ENCODE results near the gene TUBA1B.

The TUBA1B gene

DNA sequence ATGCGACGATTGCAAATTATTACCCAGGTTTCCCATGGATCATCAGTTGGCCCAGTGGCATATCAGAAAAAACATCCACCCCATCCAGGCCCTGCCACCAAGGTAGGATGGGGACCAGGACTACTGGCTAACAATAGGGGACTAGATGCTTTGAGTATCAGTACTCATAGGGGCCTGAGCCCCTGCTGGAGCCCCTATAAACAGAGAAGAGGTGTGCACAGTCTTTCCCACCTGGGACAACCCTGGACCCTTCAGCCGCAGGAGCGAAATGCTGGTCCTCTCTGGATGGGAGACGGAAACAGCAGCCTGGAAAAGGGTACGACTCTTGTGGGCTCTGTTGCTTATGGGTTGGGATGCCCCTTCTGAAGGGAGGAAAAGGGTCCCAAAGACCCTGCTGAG is 42.3 kb downstream of the TUBA1B start:
- Mint-ChIP-seq H3K27me3 (peaks cover 49% of the 10 kb centered on the region), H3K27ac (no peak overlapping the region), H3K36me3 (ENCODE audit: low read depth) (no peaks in the 10 kb centered on the region), H3K4me3 (no peak overlapping the region), H3K9me3 (no peaks in the 10 kb centered on the region), H3K4me1 (ENCODE audit: low read depth) (peaks cover 49% of the 10 kb centered on the region)

DNA sequence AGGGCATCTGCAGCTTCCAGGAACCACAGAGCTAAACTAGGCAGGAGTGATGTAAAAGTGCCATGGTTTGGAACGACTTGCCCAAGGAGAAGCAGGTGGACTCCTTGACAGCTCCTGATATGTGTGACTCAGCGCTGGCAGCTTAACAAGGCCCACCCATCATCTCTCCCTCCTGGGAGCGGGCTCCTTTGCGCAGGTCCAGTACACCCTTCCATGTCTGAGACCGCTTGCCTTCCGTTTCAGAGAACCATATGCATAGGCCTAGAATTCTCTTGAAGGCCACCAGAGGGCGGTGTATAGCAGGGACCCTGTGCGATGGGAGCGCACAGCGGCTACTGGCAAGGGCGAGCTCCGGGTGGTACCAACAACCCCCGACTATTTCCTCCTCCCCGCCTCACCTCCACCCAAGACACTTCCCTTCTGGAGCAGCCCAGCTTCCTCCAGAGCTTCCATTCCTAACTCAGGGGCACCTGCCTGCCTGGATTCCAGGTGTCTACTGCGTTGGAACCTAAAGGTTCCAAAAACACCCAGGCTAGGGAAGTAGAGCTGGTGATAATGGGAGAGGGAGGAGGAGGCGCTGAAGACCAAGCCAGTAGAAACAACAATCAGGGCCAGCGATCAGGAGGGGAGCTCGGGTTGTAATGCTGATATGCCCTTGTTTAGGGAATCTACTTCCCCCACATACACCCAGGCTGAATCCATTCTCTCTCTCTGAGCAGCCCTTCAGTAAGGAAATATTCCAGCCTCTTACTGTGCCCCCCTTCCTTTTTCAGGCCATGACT is 42.9 kb downstream of the TUBA1B start:
- peaks cover 43% of the 10 kb centered on the region for H3K27me3 Mint-ChIP-seq
- H3K4me3 Mint-ChIP-seq = no peak overlapping the region
- no peak overlapping the region for H3K27ac Mint-ChIP-seq
- H3K4me1 Mint-ChIP-seq (ENCODE audit: low read depth) = peaks cover 43% of the 10 kb centered on the region
- H3K9me3 Mint-ChIP-seq = no peaks in the 10 kb centered on the region
- H3K36me3 Mint-ChIP-seq (ENCODE audit: low read depth) = no peaks in the 10 kb centered on the region

DNA sequence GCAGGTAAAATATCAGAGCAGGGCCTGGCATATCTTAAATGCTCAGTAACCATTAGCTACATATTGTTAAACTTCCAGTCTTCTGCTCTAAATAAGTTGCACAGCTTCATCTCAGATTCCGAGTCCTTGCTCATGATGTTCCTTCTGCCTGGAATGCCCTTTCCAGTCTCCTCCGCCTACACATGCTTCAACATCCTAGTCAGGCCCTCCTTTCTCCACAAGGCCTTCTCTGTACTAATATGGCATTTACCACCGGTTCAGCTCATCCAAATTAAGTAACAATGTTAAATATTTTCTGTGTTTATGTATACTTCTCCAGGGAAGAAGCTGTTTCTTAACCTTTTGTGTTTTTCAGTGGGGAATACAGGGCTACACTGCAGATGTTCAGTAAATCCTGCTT is 45.1 kb downstream of the TUBA1B start:
- Mint-ChIP-seq H3K27ac (no peak overlapping the region), H3K4me3 (no peak overlapping the region), H3K36me3 (ENCODE audit: low read depth) (no peaks in the 10 kb centered on the region), H3K4me1 (ENCODE audit: low read depth) (peaks cover 30% of the 10 kb centered on the region), H3K9me3 (no peaks in the 10 kb centered on the region), H3K27me3 (peaks cover 22% of the 10 kb centered on the region)

DNA sequence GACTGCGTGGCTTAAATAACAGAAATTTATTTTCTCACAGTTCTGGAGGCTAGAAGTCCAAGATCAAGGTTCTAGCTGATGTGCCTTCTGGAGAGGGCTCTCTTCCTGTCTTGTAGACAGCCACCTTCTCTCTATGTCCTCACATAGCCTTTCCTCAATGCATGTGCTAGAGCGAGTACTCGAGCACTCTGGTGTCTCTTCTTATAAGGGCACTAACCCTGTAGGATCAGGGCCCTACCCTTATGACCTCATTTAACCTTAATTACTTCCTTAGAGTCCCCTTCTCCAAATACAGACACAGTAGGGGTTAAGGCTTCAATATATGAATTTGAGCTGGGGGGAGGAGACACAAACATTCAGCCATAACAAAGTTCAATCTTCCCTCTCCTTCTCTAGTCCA is 46.8 kb downstream of the TUBA1B start:
- Mint-ChIP-seq H3K4me1 (ENCODE audit: low read depth) (peaks cover 17% of the 10 kb centered on the region), H3K4me3 (no peak overlapping the region)

DNA sequence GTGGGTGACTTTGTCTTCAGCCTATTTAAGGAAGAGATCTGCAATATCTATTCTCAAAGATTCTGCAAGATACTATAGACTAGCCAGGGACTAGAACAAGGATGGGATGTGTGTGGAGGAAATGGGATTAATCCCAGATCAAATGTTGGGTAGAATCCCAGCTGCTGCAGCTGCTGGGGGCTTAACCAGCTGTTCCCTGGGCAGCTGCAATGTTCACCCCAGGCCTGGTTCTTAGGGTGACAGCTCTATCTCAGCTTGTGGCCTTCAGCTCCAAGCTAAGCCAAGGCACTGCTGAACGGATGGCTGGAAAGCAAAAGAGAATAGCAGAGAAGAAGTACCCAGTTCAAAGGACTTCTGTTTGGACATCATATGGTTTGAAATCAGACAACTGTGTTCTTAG is 51.4 kb downstream of the TUBA1B start:
- Mint-ChIP-seq H3K36me3 (ENCODE audit: low read depth) (no peaks in the 10 kb centered on the region), H3K27ac (no peak overlapping the region), H3K9me3 (no peaks in the 10 kb centered on the region), H3K27me3 (no peaks in the 10 kb centered on the region), H3K4me1 (ENCODE audit: low read depth) (no peaks in the 10 kb centered on the region), H3K4me3 (no peak overlapping the region)

More for the DNA sequence above, 46.8 kb downstream of the TUBA1B start:
- Mint-ChIP-seq H3K27ac (no peak overlapping the region), H3K9me3 (no peaks in the 10 kb centered on the region), H3K36me3 (ENCODE audit: low read depth) (no peaks in the 10 kb centered on the region), H3K27me3 (peaks cover 10% of the 10 kb centered on the region)

All from stimulated activated naive CD8-positive, alpha-beta T cell treated with anti-CD3 and anti-CD28 coated beads, Interleukin-15, Interleukin-2, amounts not matched to agents 100 ng/mL and 50 ng/mL, for 24 hours (primary cell).